K562 (cell line): ENCODE data around the gene SLC1A4. TPM values are rescaled to one million over a fixed set of nuclear protein-coding genes. Genes with fewer than 3 reads are reported as not detected.
A peak's percentile ranks its signal among the peaks of the same experiment; 100 is the strongest.

Experiments used
- ATAC-seq: fragments of 200-7000 bp; cut with Tn5 transposase; 3 replicates; pipeline ENCODE4 v1.9.1; 2020; ENCODE audit warnings: moderate library complexity
- BruUV-seq: library from RNA; stranded (reverse); fragments of 400-500 nt; replicated peaks from 2 replicates; lab custom pipeline; 2021; lab: Mats Ljungman, UMichigan
- CTCF ChIA-PET: fragments of 300-600 bp; formaldehyde crosslinking; extraction: SDS; loops from one replicate; lab custom pipeline; 2021; ENCODE audit warnings: low intra/inter-chr PET ratio; lab: Yijun Ruan, JAX
- POLR2A ChIA-PET: fragments of 300-600, 350-650 bp; sonication (Branson Sonifier 250); formaldehyde crosslinking; extraction: SDS; loops from one replicate; lab custom pipeline; 2021; ENCODE audit warnings: antibody characterized with exemption, inconsistent platforms; lab: Yijun Ruan, JAX
- DNase-seq, 4 experiments: peaks; one replicate each; pipeline versions ENCODE4 v3.0.0 to v3.0.0-alpha.2; 2011 to 2018; ENCODE audit warnings: low spot score in 3 of 4, mixed read lengths in 3 of 4; ENCODE audit errors: extremely low read depth in 1 of 4
- FAIRE-seq: peaks from 2 replicates; lab custom pipeline; 2011; peaks lifted over from hg19 to GRCh38; lab: Jason Lieb, UNC
- H2AFZ ChIP-seq: 2 replicates; pipeline ENCODE4 v1.6.0; 2011; ENCODE audit warnings: low read depth, low read length, control low read depth, inconsistent platforms
- H3K27ac ChIP-seq: fragments of 200-600 bp; 3 replicates; pipeline ENCODE4 v1.8.0; 2011; ENCODE audit warnings: low read depth, mild to moderate bottlenecking, control low read depth, inconsistent platforms, low read length, moderate library complexity, mixed read lengths; ENCODE audit errors: extremely low read depth
- H3K27me3 ChIP-seq, 2 experiments: fragments of 300-600 bp in 1 of 2; 2 replicates in 1 of 2; 3 replicates in 1 of 2; pipeline versions ENCODE4 v1.6.0 to v1.8.0; 2011; ENCODE audit warnings: inconsistent platforms in 2 of 2, low read length in 2 of 2, mild to moderate bottlenecking in 1 of 2, mixed read lengths in 1 of 2, moderate library complexity in 1 of 2; ENCODE audit not compliant: control insufficient read depth in 2 of 2, insufficient read depth in 2 of 2
- H3K36me3 ChIP-seq: fragments of 300-600 bp; 3 replicates; pipeline ENCODE4 v1.8.0; 2011; ENCODE audit warnings: mild to moderate bottlenecking, low read length, inconsistent platforms; ENCODE audit not compliant: control insufficient read depth, insufficient read depth
- H3K4me1 ChIP-seq, 2 experiments: fragments of 200-600 bp in 1 of 2; replicated peaks in 1 of 2; 2 replicates in 1 of 2; 3 replicates in 1 of 2; pipeline versions ENCODE4 v1.5.1 to v1.8.0; 2011; ENCODE audit warnings: inconsistent platforms in 2 of 2, low read length in 2 of 2, mild to moderate bottlenecking in 1 of 2, mixed read lengths in 1 of 2, moderate library complexity in 1 of 2; ENCODE audit not compliant: control insufficient read depth in 2 of 2, insufficient read depth in 2 of 2
- H3K4me2 ChIP-seq: 2 replicates; pipeline ENCODE4 v1.6.1; 2011; ENCODE audit warnings: low read length, control low read depth, inconsistent platforms, mixed read lengths; ENCODE audit not compliant: insufficient read depth
- H3K4me3 ChIP-seq: fragments of 200-600 bp; sonication (generic), shearing (Covaris generic); 2 replicates; pipeline ENCODE4 v1.5.1; 2016; ENCODE audit warnings: control low read depth, inconsistent platforms
- H3K79me2 ChIP-seq: fragments of 200-600 bp; 3 replicates; pipeline ENCODE4 v1.8.0; 2011; ENCODE audit warnings: low read length, inconsistent platforms; ENCODE audit not compliant: control insufficient read depth, insufficient read depth
- H3K9ac ChIP-seq, 2 experiments: 2 replicates each; pipeline versions ENCODE4 v1.6.0 to v1.6.1; 2011; ENCODE audit warnings: low read depth in 2 of 2, low read length in 2 of 2, control low read depth in 1 of 2, inconsistent platforms in 1 of 2, mild to moderate bottlenecking in 1 of 2, mixed read lengths in 1 of 2; ENCODE audit not compliant: insufficient read depth in 1 of 2
- H3K9me1 ChIP-seq: one replicate; pipeline ENCODE4 v1.6.0; 2011; ENCODE audit warnings: inconsistent platforms, mild to moderate bottlenecking, low read length, moderate library complexity; ENCODE audit not compliant: control insufficient read depth, insufficient read depth
- H3K9me3 ChIP-seq: replicated peaks from 2 replicates; pipeline ENCODE4 v1.5.1; 2011; ENCODE audit warnings: low read depth, low read length, inconsistent platforms; ENCODE audit not compliant: control insufficient read depth, insufficient read depth
- H4K20me1 ChIP-seq: replicated peaks from 2 replicates; pipeline ENCODE4 v1.6.1; 2011; ENCODE audit warnings: low read length, inconsistent platforms, mixed read lengths; ENCODE audit not compliant: control insufficient read depth, insufficient read depth
- CEBPB ChIP-seq: fragments of 450-650 bp; IDR thresholded peaks from 2 replicates; pipeline ENCODE4 v1.6.1; 2016; ENCODE audit warnings: missing genetic modification characterization, missing compliant biosample characterization
- CREB5 ChIP-seq: fragments of 250-450 bp; sonication (Bioruptor Pico); IDR thresholded peaks from 2 replicates; pipeline ENCODE4 v1.5.0; 2020; ENCODE audit warnings: mild to moderate bottlenecking
- FIP1L1 ChIP-seq: fragments of 200-400 bp; formaldehyde crosslinking; IDR thresholded peaks from 2 replicates; pipeline ENCODE4 v1.6.1; 2018; ENCODE audit warnings: mild to moderate bottlenecking, low read depth, low read length; ENCODE audit not compliant: poor library complexity, severe bottlenecking
- FOXA3 ChIP-seq, 2 experiments: fragments of 450-650 bp in 1 of 2; sonication (generic) in 1 of 2; formaldehyde crosslinking; IDR thresholded peaks in 1 of 2; conservative IDR thresholded peaks in 1 of 2; 2 replicates each; pipeline versions ENCODE4 v1.4.0 to v1.8.0; 2020 to 2022; ENCODE audit warnings: mild to moderate bottlenecking in 2 of 2, missing genetic modification reagents in 1 of 2
- FOXP4 ChIP-seq: sonication (generic); formaldehyde crosslinking; IDR thresholded peaks from 2 replicates; pipeline ENCODE4 v1.8.0; 2022; ENCODE audit warnings: mild to moderate bottlenecking, missing genetic modification reagents, borderline replicate concordance
- GABPB2 ChIP-seq: fragments of 250-450 bp; sonication (Bioruptor Pico); conservative IDR thresholded peaks from 2 replicates; pipeline ENCODE4 v1.5.1; 2021; ENCODE audit warnings: mild to moderate bottlenecking
- HDAC6 ChIP-seq: IDR thresholded peaks from 2 replicates; pipeline ENCODE4 v1.6.1; 2012; ENCODE audit warnings: low read depth, mild to moderate bottlenecking, control low read depth, inconsistent platforms, low read length, moderate library complexity
- HMG20B ChIP-seq: fragments of 250-450 bp; sonication (Bioruptor Pico); IDR thresholded peaks from 2 replicates; pipeline ENCODE4 v1.5.0; 2021; ENCODE audit warnings: mild to moderate bottlenecking
- MTA2 ChIP-seq: fragments of 450-650 bp; IDR thresholded peaks from 2 replicates; pipeline ENCODE4 v1.6.1; 2016; ENCODE audit warnings: low read depth
- PKNOX1 ChIP-seq: fragments of 450-650 bp; IDR thresholded peaks from 2 replicates; pipeline ENCODE4 v1.6.1; 2016
- SRSF3 ChIP-seq: fragments of 200-400 bp; formaldehyde crosslinking; IDR thresholded peaks from 2 replicates; pipeline ENCODE4 v1.6.1; 2016; ENCODE audit warnings: mild to moderate bottlenecking, low read length, moderate library complexity; ENCODE audit not compliant: insufficient read depth
- YY1 ChIP-seq, 3 experiments: IDR thresholded peaks; 2 replicates each; pipeline ENCODE4 v1.6.1; 2011; ENCODE audit warnings: low read length in 2 of 3, mild to moderate bottlenecking in 2 of 3, moderate library complexity in 2 of 3, borderline replicate concordance in 1 of 3, control low read depth in 1 of 3, low read depth in 1 of 3; ENCODE audit not compliant: insufficient read depth in 3 of 3, insufficient replicate concordance in 2 of 3, control insufficient read depth in 1 of 3, insufficient read length in 1 of 3; ENCODE audit errors: extremely low read depth in 1 of 3
- ZNF280B ChIP-seq: fragments of 250-450 bp; sonication (Bioruptor Pico); IDR thresholded peaks from 2 replicates; pipeline ENCODE4 v1.5.1; 2021; ENCODE audit warnings: mild to moderate bottlenecking
- WGBS: fragments of 100-300 bp; shearing (Covaris generic); methylation state at CpG from one replicate; pipeline ENCODE4 v1.1.6; 2016; ENCODE audit warnings: low coverage, mixed read lengths; ENCODE audit not compliant: insufficient coverage; ENCODE audit errors: missing lambda C conversion rate; 5-methylcytosine and 5-hydroxymethylcytosine counted together
- in situ Hi-C: fragments of 300-500 bp; cut with MboI; formaldehyde crosslinking; loops from 4 replicates; pipeline ENCODE4 v1.15.0; 2018; ENCODE audit warnings: inconsistent platforms, mixed read lengths
- intact Hi-C: fragments of 100-400 bp; cut with micrococcal nuclease; formaldehyde crosslinking; loops from 2 replicates; pipeline ENCODE4 v1.14.2; 2022
- polyA plus RNA-seq, 8 experiments: library from polyadenylated mRNA; depleted of rRNA in 4 of 8; stranded (reverse) in 5 of 8; unstranded in 3 of 8; fragments of >200 nt; fragmentation: Nextera tagmentation in 2 of 8; fragmentation: Illumina TruSeq in 1 of 8; extraction: Ambion mirVana in 2 of 8; extraction: Trizol in 1 of 8; gene quantifications; 2 replicates each; pipeline versions ENCODE4 v1.2.1 to v1.2.3, GENCODE V29; 2011 to 2014; ENCODE audit warnings: inconsistent platforms in 1 of 8, missing spikeins in 1 of 8
- total RNA-seq, 7 experiments: library from RNA; depleted of rRNA in 6 of 7; stranded (reverse); fragments of >200 nt in 6 of 7; fragmentation: Illumina TruSeq in 2 of 7; extraction: Trizol in 2 of 7; gene quantifications; 2 replicates each; pipeline versions ENCODE4 v1.2.1 to v1.2.3, GENCODE V29; 2011 to 2021; ENCODE audit warnings: low replicate concordance in 1 of 7

Gene SLC1A4
- total and polyA plus RNA-seq, 9 of the 15 experiments (the other 6 are each of a cell fraction or from before 2014, with no cell fraction given), result 4.4 to 24.0 (median 10.9) TPM

GRCh38 chr2:65040400-65041261 is 51.4 kb downstream of the SLC1A4 start:
- Histone ChIP-seq H3K27ac (no peak overlapping the region), H3K9ac (no peak overlapping the region), H3K79me2 (no peaks in the 10 kb centered on the region), H3K4me3 (no peak overlapping the region), H3K4me1 (peaks cover 2 to 4% of the 10 kb centered on the region in 2 experiments; a peak in 2 of 5 replicates), H3K36me3 (no peaks in the 10 kb centered on the region), H3K4me2 (no peak overlapping the region; the same call in 1 of the 2 replicates), H3K9me3 (peaks cover 4% of the 10 kb centered on the region), H2AFZ (peak overlapping the region; percentile 22; the same call in 1 of the 2 replicates), H3K9me1 (no peaks in the 10 kb centered on the region), H3K27me3 (no peaks in the 10 kb centered on the region), H4K20me1 (no peaks in the 10 kb centered on the region)
- POLR2A ChIA-PET, result interaction anchor here (0.6 kb wide), 2 partner anchors 9 to 523 kb away, joined by 3 to 4 read pairs; no protein-coding TSS in a partner anchor
- CTCF ChIA-PET, result interaction anchor here (0.6 to 2.0 kb wide), 7 partner anchors 23 to 453 kb away, joined by 3 to 22 read pairs (median 4); no protein-coding TSS in a partner anchor
- 21% methylated on average over 13 of the region's 13 CpGs for WGBS
- intact Hi-C loops (loop anchor here (1.0 to 2.0 kb wide), 2 partner anchors 62 to 123 kb away; no protein-coding TSS in a partner anchor), in situ Hi-C loops (loop anchor here (5.0 kb wide), 1 partner anchor 123 kb away; no protein-coding TSS in a partner anchor)
- peak; percentile 94 for FAIRE-seq
- peak; percentile 81 to 87 (median 86) for DNase-seq
- ATAC-seq, result peak; percentile 98
- BruUV-seq, result no TSS peak
- no peak for TF ChIP-seq FIP1L1
- no peak for TF ChIP-seq HMG20B
- TF ChIP-seq CEBPB (tag), result no peak
- no peak for TF ChIP-seq FOXP4 (CRISPR knock-in tag)
- TF ChIP-seq PKNOX1, result no peak
- TF ChIP-seq ZNF280B (CRISPR knock-in tag), result no peak
- TF ChIP-seq FOXA3 (CRISPR knock-in tag; conservative IDR thresholded peaks at IDR 0.05 in 1 of 2, IDR thresholded peaks at IDR 0.05 in 1 of 2), result no peak
- no peak for TF ChIP-seq CREB5 (CRISPR knock-in tag)
- TF ChIP-seq YY1 (IDR thresholded peaks at IDR 0.05; ENCODE audit: borderline replicate concordance in 1 of 3, control insufficient read depth in 1 of 3, extremely low read depth in 1 of 3, insufficient read depth in 3 of 3, insufficient read length in 1 of 3, insufficient replicate concordance in 2 of 3, low read depth in 1 of 3, low read length in 2 of 3), result peak in 1 of 3 experiments; percentile 21
- no peak for TF ChIP-seq MTA2
- no peak for TF ChIP-seq SRSF3
- TF ChIP-seq HDAC6, result no peak
- TF ChIP-seq GABPB2, result no peak
